ENCODE data around the gene ZC3H15. TPM values are rescaled to one million over a fixed set of nuclear protein-coding genes. Genes with fewer than 3 reads are reported as not detected.

The ZC3H15 gene
- total and polyA plus RNA-seq, 5 donors = 36.3 to 40.6 (median 38.9) TPM

DNA sequence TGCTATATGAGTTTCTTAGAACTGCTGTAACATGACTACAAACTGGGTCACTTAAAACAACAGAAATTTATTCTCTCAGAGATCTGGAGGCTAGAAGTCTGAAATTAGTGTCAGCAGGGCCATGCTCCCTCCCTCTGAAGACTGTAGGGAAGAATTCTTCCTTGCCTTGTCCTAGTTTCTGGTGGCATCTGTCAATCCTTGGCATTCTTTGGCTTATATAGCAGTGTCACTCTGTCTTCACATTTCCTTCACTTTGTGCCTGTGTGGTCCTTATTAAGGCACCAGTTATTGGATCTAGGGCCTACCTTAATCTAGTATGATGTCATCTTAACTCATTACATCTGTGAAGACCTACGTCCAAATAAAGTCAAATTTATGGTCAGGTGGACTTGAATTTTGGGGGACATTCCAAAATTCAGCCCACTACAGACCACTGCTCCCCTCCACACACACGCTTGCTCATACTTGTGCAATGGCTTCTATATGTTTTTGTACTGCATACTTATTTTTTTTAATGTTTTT is 7.6 kb downstream of the ZC3H15 start:
- Histone ChIP-seq H3K4me3 (ENCODE audit: low read length) (no peak overlapping the region), H3K27ac (ENCODE audit: low read length) (no peak overlapping the region), H3K9me3 (ENCODE audit: control insufficient read depth, low read length) (no peaks in the 10 kb centered on the region), H3K4me1 (ENCODE audit: control insufficient read depth, insufficient read depth, low read length) (peaks cover 5% of the 10 kb centered on the region), H3K27me3 (ENCODE audit: control insufficient read depth, insufficient read depth) (no peaks in the 10 kb centered on the region)
- ATAC-seq (peak in 1 of 2 donors; percentile 29), DNase-seq (no peak)
- intact Hi-C loops (cut with DNase I) = loop anchor here in 1 of 4 donors (10.0 kb wide), 1 partner anchor 91 kb away; no protein-coding TSS in a partner anchor
- WGBS = 87% methylated on average over 2 of the region's 2 CpGs

DNA sequence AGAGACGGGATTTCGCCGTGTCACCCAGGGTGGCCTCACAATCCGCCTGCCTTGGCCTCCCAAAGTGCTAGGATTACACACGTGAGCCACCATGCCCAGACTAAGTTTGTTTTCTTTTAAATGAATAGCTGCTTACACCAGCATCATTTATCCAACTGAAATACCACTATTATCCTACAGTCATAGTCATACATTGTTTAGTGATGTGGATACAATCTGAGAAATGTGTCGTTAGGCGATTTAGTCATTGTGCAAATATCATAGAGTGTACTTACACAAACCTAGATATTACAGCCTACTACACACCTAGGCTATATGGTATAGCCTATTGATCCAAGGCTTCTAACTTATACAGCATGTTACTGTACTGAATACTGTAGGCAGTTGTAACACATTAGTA is 10.3 kb downstream of the ZC3H15 start:
- H3K27me3 ChIP-seq (ENCODE audit: control insufficient read depth, insufficient read depth) = no peaks in the 10 kb centered on the region
- intact Hi-C loops (cut with DNase I) = loop anchor here in 1 of 4 donors (10.0 kb wide), 1 partner anchor 88 kb away; no protein-coding TSS in a partner anchor
- 91% methylated on average over 7 of the region's 7 CpGs for WGBS
- peaks cover 4% of the 10 kb centered on the region for H3K4me1 ChIP-seq (ENCODE audit: control insufficient read depth, insufficient read depth, low read length)
- no peaks in the 10 kb centered on the region for H3K9me3 ChIP-seq (ENCODE audit: control insufficient read depth, low read length)
- no peak overlapping the region for H3K27ac ChIP-seq (ENCODE audit: low read length)
- no peak for ATAC-seq
- no peak for DNase-seq
- H3K4me3 ChIP-seq (ENCODE audit: low read length) = no peak overlapping the region

DNA sequence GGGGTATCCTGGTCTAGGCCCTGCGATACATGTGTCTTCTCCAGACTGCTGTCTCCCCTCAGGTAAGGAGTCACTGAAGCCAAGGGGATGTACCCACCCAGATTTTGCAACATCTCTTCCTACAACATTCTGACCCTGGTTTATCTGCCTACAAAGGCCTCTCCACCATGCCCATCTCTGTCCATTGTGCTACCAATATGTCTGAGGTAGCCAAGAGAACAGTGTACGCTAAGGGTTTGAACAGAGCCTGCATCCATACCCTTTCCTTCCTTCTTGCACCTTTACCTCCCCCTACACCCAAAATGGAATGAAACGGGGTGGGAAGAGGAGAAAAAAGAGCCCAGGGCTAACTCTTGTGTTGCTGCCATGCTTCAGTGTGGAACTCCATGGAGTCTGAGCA is 11.9 kb downstream of the ZC3H15 start:
- intact Hi-C loops (cut with DNase I) = loop anchor here in 1 of 4 donors (10.0 kb wide), 1 partner anchor 87 kb away; no protein-coding TSS in a partner anchor
- ATAC-seq (no peak), DNase-seq (no peak)
- 94% methylated on average over 3 of the region's 3 CpGs for WGBS
- H3K4me1 ChIP-seq (ENCODE audit: control insufficient read depth, insufficient read depth, low read length) = peaks cover 3% of the 10 kb centered on the region
- H3K9me3 ChIP-seq (ENCODE audit: control insufficient read depth, low read length) = no peaks in the 10 kb centered on the region
- no peaks in the 10 kb centered on the region for H3K27me3 ChIP-seq (ENCODE audit: control insufficient read depth, insufficient read depth)
- H3K27ac ChIP-seq (ENCODE audit: low read length) = no peak overlapping the region
- H3K4me3 ChIP-seq (ENCODE audit: low read length) = no peak overlapping the region

DNA sequence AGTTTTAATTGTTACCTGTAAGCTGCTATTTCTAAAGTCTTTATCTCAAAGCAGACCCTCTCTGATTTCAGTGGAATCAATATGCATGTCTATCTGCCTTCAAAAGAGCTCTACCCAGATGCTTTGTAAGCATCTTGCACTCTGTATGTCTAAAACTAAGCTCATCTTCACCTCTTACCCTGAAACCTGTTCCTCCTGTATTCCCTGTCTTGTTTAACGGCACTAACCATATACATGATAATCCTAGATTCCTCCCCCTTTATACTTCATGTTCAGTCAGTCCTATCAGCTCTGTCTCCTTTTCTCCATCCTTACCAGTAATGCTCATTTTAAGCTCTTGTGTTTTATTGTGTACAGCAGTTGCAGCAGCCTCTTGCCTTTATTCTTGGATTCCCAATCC is 12.8 kb downstream of the ZC3H15 start:
- Histone ChIP-seq H3K27ac (ENCODE audit: low read length) (no peak overlapping the region), H3K4me3 (ENCODE audit: low read length) (no peak overlapping the region), H3K27me3 (ENCODE audit: control insufficient read depth, insufficient read depth) (no peaks in the 10 kb centered on the region), H3K9me3 (ENCODE audit: control insufficient read depth, low read length) (no peaks in the 10 kb centered on the region), H3K4me1 (ENCODE audit: control insufficient read depth, insufficient read depth, low read length) (peaks cover 3% of the 10 kb centered on the region)
- ATAC-seq = no peak
- intact Hi-C loops (cut with DNase I) = loop anchor here in 1 of 4 donors (10.0 kb wide), 1 partner anchor 86 kb away; no protein-coding TSS in a partner anchor
- DNase-seq = no peak
- 31% methylated on average over 1 of the region's 1 CpG for WGBS

DNA sequence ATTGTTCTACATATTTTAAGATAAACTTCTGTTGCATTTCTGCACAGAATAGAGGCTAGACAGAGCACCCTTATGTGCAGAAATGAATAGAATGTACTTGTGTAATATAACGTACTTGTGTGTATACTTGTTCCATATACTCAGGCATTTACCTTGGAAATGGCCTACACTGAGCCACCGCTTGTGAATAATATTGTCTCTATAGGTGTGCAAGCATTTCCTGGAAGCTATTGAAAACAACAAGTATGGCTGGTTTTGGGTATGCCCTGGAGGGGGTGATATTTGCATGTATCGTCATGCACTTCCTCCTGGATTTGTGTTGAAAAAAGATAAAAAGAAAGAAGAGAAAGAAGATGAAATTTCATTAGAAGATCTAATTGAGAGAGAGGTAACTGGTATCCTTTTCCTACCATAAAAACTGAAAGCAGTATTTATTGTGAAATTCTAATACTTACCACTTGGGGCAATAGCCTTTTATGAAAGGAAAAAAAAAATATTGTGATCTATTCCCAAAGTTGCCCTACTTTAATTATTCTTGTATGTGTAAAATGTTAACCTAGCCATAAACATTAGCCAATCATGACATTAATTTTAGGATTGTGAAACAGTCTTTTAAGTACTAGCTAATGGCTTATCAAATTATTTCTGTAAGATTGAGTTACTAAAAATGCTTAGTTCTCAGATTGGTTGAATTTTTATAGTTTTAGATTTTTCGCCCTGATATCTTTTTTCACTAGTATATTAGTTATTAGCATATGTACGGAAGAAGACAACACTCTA is 18.0 kb downstream of the ZC3H15 start:
- Histone ChIP-seq H3K9me3 (ENCODE audit: control insufficient read depth, low read length) (no peaks in the 10 kb centered on the region), H3K4me1 (ENCODE audit: control insufficient read depth, insufficient read depth, low read length) (no peaks in the 10 kb centered on the region), H3K4me3 (ENCODE audit: low read length) (no peak overlapping the region), H3K27ac (ENCODE audit: low read length) (no peak overlapping the region), H3K27me3 (ENCODE audit: control insufficient read depth, insufficient read depth) (no peaks in the 10 kb centered on the region)
- no peak for ATAC-seq
- WGBS = 63% methylated on average over 5 of the region's 5 CpGs
- no peak for DNase-seq
- intact Hi-C loops (cut with DNase I) = loop anchor here (2.0 to 5.0 kb wide), 2 partner anchors 137 to 138 kb away; no protein-coding TSS in a partner anchor

DNA sequence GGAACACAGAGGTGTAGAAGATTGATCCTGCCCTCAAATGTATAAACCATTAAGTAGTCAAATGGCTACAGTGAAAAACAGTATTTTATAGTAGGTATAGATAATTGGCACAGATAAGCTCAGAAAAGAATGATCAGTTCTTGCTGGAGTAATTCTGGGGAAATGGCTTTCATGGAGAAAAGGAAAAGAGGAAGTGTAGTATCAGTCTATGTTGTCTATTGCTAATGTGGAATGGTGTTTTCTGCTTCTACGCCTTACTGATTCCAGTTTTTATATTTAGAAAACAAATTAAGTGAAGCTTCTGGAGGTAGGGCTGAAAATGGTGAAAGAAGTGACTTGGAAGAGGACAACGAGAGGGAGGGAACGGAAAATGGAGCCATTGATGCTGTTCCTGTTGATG is 22.2 kb downstream of the ZC3H15 start:
- no peak overlapping the region for H3K27ac ChIP-seq (ENCODE audit: low read length)
- no peaks in the 10 kb centered on the region for H3K4me1 ChIP-seq (ENCODE audit: control insufficient read depth, insufficient read depth, low read length)
- H3K4me3 ChIP-seq (ENCODE audit: low read length) = no peak overlapping the region
- no peak for ATAC-seq
- H3K27me3 ChIP-seq (ENCODE audit: control insufficient read depth, insufficient read depth) = no peaks in the 10 kb centered on the region
- 86% methylated on average over 3 of the region's 3 CpGs for WGBS
- DNase-seq = no peak
- intact Hi-C loops (cut with DNase I) = no loop called here
- no peaks in the 10 kb centered on the region for H3K9me3 ChIP-seq (ENCODE audit: control insufficient read depth, low read length)

DNA sequence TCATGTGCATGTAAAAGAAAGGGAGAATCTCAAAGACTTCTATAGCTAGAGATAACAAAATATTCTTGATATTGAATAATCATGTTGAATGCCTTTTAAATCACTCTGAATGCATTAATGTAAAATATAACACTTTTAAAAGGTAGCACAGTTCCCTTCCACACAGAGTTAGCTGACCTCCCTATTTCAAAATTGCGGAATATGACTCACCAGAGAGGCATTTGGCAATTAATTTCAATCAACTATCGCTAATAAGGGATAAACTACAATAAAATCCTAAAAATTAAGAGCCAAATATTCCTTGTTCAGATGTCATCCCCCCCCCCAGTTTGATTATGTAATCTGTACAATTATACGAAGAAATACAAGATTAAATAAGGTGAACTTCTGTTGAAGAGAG is 29.3 kb downstream of the ZC3H15 start:
- H3K27me3 ChIP-seq (ENCODE audit: control insufficient read depth, insufficient read depth) = no peaks in the 10 kb centered on the region
- H3K9me3 ChIP-seq (ENCODE audit: control insufficient read depth, low read length) = no peaks in the 10 kb centered on the region
- no peaks in the 10 kb centered on the region for H3K4me1 ChIP-seq (ENCODE audit: control insufficient read depth, insufficient read depth, low read length)
- WGBS = 81% methylated on average over 3 of the region's 3 CpGs
- H3K4me3 ChIP-seq (ENCODE audit: low read length) = no peak overlapping the region
- ATAC-seq (no peak), DNase-seq (no peak)
- no peak overlapping the region for H3K27ac ChIP-seq (ENCODE audit: low read length)
- intact Hi-C loops (cut with DNase I) = no loop called here

DNA sequence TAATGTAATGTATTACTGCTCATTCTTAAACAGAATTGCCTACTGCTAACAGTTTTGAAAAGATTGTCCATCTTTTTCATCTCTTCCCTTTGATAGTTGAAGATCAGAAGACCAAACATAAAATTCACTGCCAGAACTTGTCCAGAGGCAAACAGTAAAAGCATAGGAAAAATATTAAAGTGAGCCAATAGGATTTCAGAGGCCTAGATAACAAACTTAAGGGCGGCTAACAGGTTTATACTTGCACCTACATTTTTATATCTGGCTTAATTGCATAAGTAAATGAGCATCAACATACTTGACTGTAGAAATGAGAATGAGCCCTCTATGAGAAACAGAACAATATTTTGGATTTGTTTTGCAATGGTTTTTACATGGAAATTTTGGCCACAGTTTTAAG is 30.3 kb downstream of the ZC3H15 start:
- Histone ChIP-seq H3K27me3 (ENCODE audit: control insufficient read depth, insufficient read depth) (no peaks in the 10 kb centered on the region), H3K4me1 (ENCODE audit: control insufficient read depth, insufficient read depth, low read length) (no peaks in the 10 kb centered on the region), H3K27ac (ENCODE audit: low read length) (no peak overlapping the region), H3K9me3 (ENCODE audit: control insufficient read depth, low read length) (no peaks in the 10 kb centered on the region), H3K4me3 (ENCODE audit: low read length) (no peak overlapping the region)
- intact Hi-C loops (cut with DNase I) = no loop called here
- 94% methylated on average over 1 of the region's 1 CpG for WGBS
- DNase-seq (no peak), ATAC-seq (no peak)

DNA sequence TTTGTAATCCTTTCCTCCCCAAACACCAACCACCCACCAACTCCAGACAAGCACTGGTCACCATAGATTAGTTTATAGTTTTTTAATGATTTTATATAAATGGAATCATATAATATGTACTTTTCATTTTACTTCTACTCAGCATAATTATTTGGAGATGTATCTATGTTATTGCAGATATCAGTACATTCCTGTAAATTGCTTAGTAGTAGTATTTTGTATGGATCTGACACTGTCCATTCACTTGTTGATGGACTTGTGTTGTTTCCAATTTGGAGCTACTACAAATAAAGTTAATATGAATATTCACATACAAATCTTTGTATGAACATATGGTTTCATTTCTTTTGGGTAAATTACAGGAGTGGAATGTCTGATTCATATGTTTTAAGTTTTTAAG is 31.0 kb downstream of the ZC3H15 start:
- ATAC-seq (no peak), DNase-seq (no peak)
- Histone ChIP-seq H3K27me3 (ENCODE audit: control insufficient read depth, insufficient read depth) (no peaks in the 10 kb centered on the region), H3K9me3 (ENCODE audit: control insufficient read depth, low read length) (no peaks in the 10 kb centered on the region), H3K4me3 (ENCODE audit: low read length) (no peak overlapping the region), H3K27ac (ENCODE audit: low read length) (no peak overlapping the region), H3K4me1 (ENCODE audit: control insufficient read depth, insufficient read depth, low read length) (no peaks in the 10 kb centered on the region)
- intact Hi-C loops (cut with DNase I) = no loop called here

DNA sequence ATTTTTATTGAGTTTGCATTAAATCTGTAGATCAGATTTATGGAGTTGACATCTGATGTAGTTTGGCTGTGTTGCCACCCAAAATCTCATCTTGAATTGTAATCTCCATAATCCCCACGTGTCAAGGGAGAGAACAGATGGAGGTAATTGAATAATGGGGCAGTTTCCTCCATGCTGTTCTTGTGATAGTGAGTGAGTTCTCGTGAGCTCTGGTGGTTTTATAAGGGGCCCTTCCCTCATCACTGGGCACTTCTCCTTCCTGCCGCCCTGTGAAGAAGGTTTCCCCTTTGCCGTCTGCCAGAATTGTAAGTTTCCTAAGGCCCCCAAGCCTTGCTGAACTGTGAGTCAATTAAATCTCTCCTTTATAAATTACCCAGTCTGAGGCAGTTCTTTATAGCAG is 32.2 kb downstream of the ZC3H15 start:
- Histone ChIP-seq H3K9me3 (ENCODE audit: control insufficient read depth, low read length) (no peaks in the 10 kb centered on the region), H3K27ac (ENCODE audit: low read length) (no peak overlapping the region), H3K4me1 (ENCODE audit: control insufficient read depth, insufficient read depth, low read length) (no peaks in the 10 kb centered on the region), H3K27me3 (ENCODE audit: control insufficient read depth, insufficient read depth) (no peaks in the 10 kb centered on the region), H3K4me3 (ENCODE audit: low read length) (no peak overlapping the region)
- DNase-seq (no peak), ATAC-seq (no peak)
- intact Hi-C loops (cut with DNase I) = no loop called here
- 68% methylated on average over 4 of the region's 4 CpGs for WGBS

DNA sequence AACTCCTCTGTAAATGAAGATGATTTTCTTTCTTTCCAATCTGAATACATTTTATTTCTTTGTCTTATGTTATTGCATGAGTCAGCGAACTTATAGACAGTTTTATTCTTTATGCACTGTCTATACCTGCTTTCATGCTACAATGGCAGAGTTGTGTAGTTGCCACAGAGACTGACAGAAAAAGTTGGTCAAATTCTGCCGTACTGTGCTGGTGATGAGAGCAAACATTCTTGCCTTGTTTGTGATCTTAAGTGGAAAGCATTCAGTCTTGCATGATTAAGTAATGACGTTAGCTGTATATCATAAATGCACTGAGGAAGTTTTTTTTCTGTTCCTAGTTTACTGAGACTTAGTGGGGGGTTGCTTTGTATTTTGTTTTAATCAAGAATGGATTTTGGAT is 32.9 kb downstream of the ZC3H15 start:
- 77% methylated on average over 3 of the region's 3 CpGs for WGBS
- intact Hi-C loops (cut with DNase I) = no loop called here
- DNase-seq (no peak), ATAC-seq (no peak)
- H3K4me1 ChIP-seq (ENCODE audit: control insufficient read depth, insufficient read depth, low read length) = no peaks in the 10 kb centered on the region
- no peak overlapping the region for H3K27ac ChIP-seq (ENCODE audit: low read length)
- no peaks in the 10 kb centered on the region for H3K9me3 ChIP-seq (ENCODE audit: control insufficient read depth, low read length)
- H3K27me3 ChIP-seq (ENCODE audit: control insufficient read depth, insufficient read depth) = no peaks in the 10 kb centered on the region
- no peak overlapping the region for H3K4me3 ChIP-seq (ENCODE audit: low read length)
